Skin epidermis (tissue), 12 donors: ENCODE results near the gene CCDC187.

Source experiments
- H3K27ac ChIP-seq, 21 experiments: fragments of 200-600 bp; sonication (generic) in 11 of 21; one replicate each; pipeline ENCODE4 v1.5.0; 2020; ENCODE audit warnings: mild to moderate bottlenecking in 3 of 21, inconsistent platforms in 2 of 21, moderate library complexity in 2 of 21
- H3K4me3 ChIP-seq, 7 experiments: fragments of 200-600 bp; sonication (generic) in 2 of 7; one replicate each; pipeline ENCODE4 v1.5.0; 2020; ENCODE audit warnings: inconsistent platforms in 2 of 7, mild to moderate bottlenecking in 2 of 7, moderate library complexity in 1 of 7

CCDC187 gene

DNA sequence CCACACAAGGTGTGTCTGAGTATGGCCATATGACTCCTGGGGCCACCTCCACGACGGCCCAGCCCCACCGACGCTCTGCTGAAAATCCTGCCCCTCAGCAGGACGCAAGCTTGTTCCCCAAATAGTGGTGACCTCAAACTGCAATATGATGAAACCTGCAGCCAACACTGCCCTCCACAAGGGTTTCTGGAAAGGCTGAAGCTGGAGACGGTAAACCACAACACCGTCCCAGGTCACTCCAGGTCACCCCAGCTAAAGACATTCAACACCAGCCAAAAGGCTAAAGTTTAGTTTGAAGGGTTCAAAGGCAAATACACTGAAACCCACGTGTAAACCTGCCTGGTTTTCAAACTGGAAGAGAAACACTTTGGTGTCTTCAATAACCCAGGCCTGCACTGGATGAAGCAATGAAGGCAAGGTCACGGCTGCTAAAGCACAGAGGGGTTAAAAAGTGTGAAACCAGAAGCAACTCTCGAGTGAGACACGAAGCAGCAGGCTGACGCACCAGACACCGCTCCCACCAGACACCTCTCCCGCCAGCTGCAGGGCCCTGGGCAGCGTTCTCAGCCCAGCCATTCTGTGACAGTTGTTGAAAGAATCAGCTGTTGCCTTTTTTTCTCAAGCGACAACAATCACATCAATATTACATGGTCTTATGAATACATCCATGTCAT lies 97.2 kb downstream of the CCDC187 start:
- Histone ChIP-seq H3K27ac (no peak overlapping the region), H3K4me3 (no peak overlapping the region)

DNA sequence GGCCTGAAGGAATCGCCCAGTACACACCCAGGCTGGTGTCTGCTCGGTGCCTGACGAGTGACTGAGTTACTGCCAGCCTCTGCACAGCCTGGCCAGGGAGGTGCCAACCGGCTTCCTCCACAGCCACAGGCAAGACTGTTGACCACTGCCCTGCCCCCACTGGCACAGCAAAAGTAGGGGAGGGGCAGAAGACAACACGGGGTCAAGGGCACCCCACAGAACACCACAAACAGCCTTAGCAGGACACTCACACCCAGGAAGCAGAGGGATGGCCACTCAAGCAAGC lies 98.2 kb downstream of the CCDC187 start:
- Histone ChIP-seq H3K27ac (no peak overlapping the region), H3K4me3 (no peak overlapping the region)

DNA sequence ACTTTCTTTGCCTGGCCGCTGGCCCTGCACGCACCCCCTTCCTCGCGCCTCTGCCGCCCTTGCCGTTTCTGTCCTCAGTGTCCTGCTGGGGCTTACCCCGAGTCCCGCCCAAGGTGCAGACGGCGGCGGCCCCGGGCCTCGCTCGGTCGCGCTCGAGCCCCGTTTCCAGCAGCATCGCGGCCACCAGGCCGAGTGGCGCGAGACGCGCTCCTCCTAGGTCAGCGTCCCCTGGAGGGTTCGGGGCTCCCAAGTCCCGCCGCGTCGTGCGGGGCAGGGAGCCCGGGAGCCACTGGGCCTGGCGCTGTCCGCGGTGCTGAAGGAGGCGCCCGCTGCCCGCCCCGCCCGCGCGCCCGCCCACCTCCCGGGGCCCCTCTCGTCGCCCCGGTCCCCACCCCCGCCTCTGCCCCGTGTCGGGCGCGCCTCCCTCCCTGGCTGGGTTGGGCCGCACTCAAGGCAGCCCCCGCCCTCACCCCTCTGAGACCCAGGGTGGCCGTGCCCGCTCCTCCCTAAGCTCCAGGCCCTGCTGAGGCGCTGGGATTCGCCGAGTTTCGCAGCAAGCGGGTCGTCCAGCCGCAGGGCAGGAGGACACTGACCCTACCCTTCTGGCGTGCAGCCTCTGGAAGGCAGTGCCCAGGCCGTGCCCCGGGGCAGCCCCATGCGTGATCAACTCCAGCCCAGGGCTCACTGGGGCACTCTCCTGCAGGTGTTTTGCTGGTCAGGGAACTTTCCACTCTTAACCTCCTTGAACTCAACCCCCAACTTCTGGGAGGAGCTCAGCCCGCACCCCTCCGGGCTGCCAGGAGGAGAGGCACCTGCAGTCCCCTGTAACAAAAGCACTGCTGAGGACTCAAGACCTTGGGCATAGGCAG lies 98.8 kb downstream of the CCDC187 start, which contains the start of gene LHX3:
TSS of gene LHX3 (minus strand) at position 291 of the 869 bp plus-strand sequence. CDS start at position 175, 116 bp downstream.
- H3K4me3 ChIP-seq = no peak within 1 kb of the TSS
- no peak within 1 kb of the TSS for H3K27ac ChIP-seq

DNA sequence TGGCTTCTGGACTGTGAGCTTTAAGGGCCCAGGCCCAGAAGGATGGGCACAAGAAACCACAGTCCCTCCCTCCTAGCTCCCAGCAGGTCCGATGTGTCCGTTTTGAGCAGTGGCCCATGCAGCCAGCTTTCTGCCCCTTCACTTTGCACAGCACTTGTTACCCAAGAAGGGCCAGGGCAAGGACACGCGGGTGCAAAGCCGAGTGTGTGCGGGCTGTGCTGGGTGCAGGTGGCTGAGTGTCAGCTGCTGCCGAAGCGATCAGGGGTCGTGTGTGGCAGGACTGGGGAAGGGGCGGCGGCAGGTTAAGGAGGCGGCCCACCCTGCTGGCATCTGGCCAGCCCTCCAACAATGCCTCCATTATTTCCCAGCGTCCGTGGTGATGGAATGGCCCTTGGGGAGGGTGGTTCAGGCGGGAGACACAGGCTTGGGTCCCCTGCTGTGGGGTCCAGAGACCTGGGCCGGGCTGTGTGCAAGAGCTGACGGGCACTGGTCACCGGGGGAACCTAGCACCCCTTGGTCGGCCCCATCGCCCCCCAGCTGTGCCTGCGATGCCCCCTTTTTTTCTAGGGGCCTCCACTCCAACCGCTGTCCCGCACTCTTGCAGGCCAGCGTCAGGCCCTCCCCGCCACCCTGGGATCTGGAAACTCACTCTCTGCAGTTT lies 99.6 kb downstream of the CCDC187 start:
- no peak overlapping the region for H3K4me3 ChIP-seq
- no peak overlapping the region for H3K27ac ChIP-seq

DNA sequence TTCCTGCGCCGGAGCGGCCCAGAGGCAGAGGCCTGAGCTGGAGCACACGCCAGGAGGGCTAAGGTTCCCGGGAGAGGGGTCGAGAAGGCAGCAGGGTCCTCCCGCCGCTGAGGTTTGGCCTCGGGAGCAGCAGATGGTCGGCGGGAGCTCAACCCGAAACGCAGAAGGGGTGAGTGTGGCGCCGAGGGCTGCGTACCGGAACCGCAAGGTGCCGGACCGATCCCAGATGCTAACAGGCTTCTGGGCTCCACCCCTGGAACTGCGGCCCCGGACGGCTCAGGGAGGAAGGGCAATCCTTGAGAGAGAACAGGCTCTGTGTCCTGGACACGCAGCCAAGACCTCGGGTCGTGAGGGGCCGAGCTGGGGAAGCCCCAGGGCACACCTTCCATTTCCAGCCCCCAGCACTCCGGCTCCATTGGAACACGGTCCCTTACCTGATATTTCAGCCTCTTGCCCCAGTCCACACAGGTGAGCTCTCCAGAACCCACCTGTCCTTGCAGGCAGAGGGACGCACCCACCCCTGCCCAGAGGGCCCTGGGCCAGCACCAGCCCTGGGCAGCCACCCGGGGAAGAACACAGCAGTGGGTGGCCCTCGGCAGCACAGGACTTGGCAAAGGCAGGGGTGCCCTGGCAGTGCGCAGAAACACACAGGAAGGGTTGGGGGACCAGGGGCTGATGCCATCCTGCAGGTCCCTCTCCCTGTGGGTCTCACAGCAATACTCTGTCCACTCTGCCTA lies 100.3 kb downstream of the CCDC187 start:
- no peak overlapping the region for H3K27ac ChIP-seq
- H3K4me3 ChIP-seq = no peak overlapping the region

DNA sequence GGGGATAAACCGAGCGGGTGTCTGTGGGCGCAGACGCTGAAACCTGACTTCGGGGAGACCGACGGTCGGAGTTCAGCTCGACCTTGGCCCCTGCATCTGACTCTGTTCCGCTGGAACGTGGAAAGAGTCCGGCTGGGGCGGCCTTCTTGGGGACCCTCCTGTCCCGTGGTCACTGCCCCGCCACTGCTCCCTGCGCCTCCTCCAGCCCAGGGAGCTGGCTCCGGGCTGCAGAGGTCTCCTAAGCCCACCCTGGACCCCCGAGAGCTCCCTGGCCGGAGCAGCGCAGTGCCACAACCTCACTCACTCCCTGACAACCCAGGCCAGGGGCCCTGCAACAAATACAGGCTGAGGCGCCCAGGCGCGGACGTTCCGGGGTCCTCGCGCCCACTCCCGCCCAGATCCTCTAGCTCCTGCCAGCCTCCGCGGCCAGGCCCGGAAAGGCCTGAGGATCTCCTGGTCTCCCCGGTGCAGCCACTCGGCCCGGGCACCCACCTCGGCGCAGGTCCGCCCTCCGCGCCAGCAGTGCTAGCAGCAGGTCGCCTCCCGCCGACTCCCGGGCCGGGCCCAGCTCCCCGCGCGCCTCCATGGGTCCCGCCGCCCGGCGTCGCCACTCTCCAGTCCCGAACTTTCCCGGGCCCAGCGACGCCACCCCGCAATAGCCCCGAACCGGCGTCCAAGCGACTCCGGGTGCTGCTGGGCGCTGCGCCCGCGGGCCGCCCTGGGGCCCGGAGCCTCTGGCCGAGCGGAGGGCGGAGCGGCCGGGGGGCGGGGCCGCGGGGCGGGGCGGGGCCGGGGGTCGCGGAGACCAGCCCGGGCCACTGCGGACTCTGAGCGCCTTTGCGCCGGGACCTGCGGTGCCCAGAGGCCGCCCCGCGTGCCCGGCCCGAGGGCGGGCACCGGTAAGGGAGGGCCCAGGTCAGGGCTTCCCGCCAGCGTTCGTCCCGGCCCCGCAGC lies 101.2 kb downstream of the CCDC187 start:
- Histone ChIP-seq H3K27ac (no peak overlapping the region), H3K4me3 (no peak overlapping the region)

DNA sequence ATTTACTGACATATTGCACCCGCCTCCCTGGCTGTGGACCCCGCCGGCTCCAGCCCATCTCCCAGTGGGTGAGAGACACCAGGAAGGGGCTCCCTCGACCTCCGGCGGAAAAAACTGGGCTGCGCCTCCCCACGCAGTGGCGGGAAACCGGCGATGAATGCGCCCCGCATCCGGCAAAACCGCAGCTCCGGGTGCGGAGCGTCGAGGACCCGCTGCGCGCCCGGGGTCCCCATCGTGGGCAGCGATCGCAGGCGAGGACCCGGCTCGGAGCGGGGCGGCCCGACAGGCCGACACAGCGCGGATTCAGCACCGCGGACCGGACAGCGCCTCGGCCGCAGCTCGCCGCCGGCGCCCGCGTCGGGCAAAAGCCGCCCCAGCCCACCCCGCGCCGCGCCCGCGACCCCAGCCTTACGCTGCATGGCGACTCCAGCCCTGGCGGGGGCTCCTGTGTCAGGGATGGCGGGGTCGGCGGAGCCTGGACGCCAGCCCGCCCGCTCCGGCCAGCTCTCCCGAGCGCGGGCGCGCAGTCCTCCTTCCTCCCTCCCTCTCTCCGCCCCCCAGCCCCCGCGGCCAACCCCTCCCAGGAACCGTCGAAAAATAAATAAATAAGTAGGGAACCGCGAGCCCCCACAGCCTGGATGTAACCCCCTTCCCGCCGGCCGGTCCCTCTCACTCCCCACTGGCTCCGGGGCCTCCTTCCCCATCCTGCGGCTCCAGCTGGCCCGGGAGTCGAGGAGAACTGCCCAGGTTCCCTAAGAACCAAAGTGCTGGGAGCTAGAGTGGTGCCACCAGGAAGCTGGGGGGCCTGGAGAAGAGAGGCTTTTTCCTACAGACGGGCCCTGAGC lies 102.1 kb downstream of the CCDC187 start:
- Histone ChIP-seq H3K4me3 (no peak overlapping the region), H3K27ac (no peak overlapping the region)

DNA sequence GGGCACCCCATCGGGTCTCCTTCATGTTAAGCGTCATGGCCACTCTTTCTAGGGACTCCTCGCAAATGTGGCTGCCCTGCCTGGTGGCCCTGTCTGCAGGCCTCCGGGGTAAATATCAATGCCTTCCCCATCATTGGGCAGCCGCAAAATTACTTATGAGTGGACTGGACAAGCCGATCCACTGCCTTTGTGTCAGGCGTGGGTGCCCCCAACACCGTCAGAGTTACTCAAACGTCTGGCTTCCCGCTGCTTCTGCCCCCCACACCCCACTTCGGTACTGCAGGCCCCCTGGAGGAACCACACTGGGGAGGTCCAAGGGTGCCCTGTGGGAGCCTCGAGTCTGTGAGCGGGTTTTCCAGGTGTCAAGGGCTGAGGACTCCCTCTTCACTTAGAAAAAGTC lies 102.7 kb downstream of the CCDC187 start:
- H3K27ac ChIP-seq = no peak overlapping the region
- no peak overlapping the region for H3K4me3 ChIP-seq

DNA sequence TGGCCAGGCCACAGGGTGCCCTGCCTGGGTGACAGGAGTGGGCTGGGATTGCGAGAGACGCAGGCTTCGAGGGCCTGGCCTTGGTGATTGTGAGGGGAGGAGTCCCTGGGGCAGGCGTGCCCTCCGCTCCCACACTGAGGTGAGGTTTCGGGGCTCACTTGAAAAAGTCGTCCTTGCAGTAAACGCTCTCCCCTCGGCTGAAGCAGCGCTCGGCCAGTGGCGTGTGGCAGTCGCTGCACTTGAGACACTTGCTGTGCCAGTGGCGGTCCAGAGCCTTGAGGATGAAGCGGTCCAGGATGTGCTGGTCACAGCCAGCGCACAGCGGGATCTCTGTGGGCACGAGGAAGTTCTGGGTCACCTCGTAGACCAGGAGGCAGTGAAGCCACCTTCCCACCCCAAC lies 103.5 kb downstream of the CCDC187 start:
- no peak overlapping the region for H3K27ac ChIP-seq
- no peak overlapping the region for H3K4me3 ChIP-seq
